SK-N-SH (cell line): ENCODE measurements around the gene STRADB.

Experiments
- CTCF ChIP-seq: fragments of 200-600 bp; sonication (generic); IDR thresholded peaks from 2 replicates; pipeline ENCODE4 v1.6.1; 2017; ENCODE audit warnings: antibody characterized with exemption, mild to moderate bottlenecking, moderate library complexity
- TAF1 ChIP-seq: IDR thresholded peaks from 2 replicates; pipeline ENCODE4 v1.6.1; 2012; ENCODE audit warnings: low read depth, mild to moderate bottlenecking, low read length, moderate library complexity, borderline replicate concordance

GRCh38 chr2:201447086-201447485, 4.5 kb upstream of the STRADB start:
- TF ChIP-seq CTCF, result no peak
- no peak for TF ChIP-seq TAF1
